GM19035 (cell line): ENCODE results near the gene SYT12.

ENCODE experiments used
- ATAC-seq: cut with Tn5 transposase; IDR thresholded peaks from one replicate; pipeline ENCODE4 v1.9.1; 2021; ENCODE audit not compliant: unreplicated experiment

Gene SYT12

DNA sequence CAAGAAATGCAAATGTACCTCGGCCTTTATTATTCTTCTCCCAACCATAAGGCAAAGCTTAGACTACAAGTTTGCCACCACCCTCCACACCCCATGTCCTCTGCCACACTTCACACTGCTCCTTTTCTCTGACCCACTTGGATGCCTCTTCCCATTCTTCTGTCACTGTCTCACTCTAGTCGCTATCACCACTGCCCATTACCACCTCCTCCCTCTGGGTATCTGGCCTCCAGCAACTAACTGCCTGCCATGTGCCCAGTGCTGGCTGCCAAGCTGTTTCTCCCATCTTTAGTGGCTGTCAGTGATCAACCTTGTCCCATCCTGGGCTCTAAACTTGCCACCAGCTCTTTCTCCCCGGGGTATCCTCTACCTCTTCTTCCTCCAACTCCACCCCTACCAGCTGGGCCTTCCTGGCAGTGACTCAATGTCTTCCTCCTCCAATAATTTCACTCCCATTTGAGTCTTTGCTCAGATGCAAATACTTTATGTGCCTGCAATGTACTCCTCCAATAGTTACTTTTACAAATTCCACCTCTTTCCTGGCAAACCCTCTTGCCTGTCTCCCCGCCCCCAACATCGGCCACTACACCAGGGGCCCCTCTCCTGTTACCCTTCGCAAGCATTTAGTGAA, 76.0 kb downstream of the SYT12 start:
- ATAC-seq, result no peak

GRCh38 chr11:67099831-67100324, 76.9 kb downstream of the SYT12 start:
- ATAC-seq, result no peak
